Adrenal gland (tissue), 5 donors: Measurements from ENCODE around the gene TSPAN13.

ENCODE experiments used
- POLR2A ChIP-seq, 2 donors: fragments of 450-650 bp; IDR thresholded peaks; one replicate each; pipeline ENCODE4 v1.6.1; 2017; ENCODE audit warnings: antibody characterized with exemption in 2 of 2, mild to moderate bottlenecking in 2 of 2, moderate library complexity in 1 of 2
- TF ChIP-seq, protein P1 (sequence below), 6 experiments: fragments of 450-650 bp in 4 of 6; fragments of 200-600 bp in 2 of 6; sonication (generic) in 1 of 6; IDR thresholded peaks; 1 replicate in 5 of 6; 2 replicates in 1 of 6; pipeline versions ENCODE4 v1.5.1 to v1.8.0; 2016 to 2021; ENCODE audit warnings: antibody characterized with exemption in 6 of 6, mild to moderate bottlenecking in 2 of 6, moderate library complexity in 1 of 6
- donor health status: DM: no; HTN: no; CAD: no.

GRCh38 chr7:16817536-16817935, 64.0 kb downstream of the TSPAN13 start:
- no peak for TF ChIP-seq POLR2A (IDR thresholded peaks at IDR 0.05)
- TF ChIP-seq, protein P1, sequence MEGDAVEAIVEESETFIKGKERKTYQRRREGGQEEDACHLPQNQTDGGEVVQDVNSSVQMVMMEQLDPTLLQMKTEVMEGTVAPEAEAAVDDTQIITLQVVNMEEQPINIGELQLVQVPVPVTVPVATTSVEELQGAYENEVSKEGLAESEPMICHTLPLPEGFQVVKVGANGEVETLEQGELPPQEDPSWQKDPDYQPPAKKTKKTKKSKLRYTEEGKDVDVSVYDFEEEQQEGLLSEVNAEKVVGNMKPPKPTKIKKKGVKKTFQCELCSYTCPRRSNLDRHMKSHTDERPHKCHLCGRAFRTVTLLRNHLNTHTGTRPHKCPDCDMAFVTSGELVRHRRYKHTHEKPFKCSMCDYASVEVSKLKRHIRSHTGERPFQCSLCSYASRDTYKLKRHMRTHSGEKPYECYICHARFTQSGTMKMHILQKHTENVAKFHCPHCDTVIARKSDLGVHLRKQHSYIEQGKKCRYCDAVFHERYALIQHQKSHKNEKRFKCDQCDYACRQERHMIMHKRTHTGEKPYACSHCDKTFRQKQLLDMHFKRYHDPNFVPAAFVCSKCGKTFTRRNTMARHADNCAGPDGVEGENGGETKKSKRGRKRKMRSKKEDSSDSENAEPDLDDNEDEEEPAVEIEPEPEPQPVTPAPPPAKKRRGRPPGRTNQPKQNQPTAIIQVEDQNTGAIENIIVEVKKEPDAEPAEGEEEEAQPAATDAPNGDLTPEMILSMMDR (IDR thresholded peaks at IDR 0.05) = no peak
